ENCODE data around the gene ALG1L2.
A peak's percentile ranks its signal among the peaks of the same experiment; 100 is the strongest.
"Not testable (repeated sequence)": the region's sequence is repeated elsewhere in the genome, so short reads cannot be mapped to it uniquely, and the experiment has no call there.

The ALG1L2 gene, protein sequence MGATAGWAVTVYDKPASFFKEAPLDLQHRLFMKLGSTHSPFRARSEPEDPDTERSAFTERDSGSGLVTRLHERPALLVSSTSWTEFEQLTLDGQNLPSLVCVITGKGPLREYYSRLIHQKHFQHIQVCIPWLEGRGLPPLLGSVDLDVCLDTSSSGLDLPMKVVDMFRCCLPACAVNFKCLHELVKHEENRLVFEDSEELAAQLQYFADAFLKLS

GRCh38 chr3:130081351-130081881 lies at the start of gene ALG1L2:
ALG1L2 (plus strand) TSS chr3:130081831; CDS start chr3:130082017, 186 bp downstream.
- DNase-seq (ENCODE audit: low spot score): no peak

DNA sequence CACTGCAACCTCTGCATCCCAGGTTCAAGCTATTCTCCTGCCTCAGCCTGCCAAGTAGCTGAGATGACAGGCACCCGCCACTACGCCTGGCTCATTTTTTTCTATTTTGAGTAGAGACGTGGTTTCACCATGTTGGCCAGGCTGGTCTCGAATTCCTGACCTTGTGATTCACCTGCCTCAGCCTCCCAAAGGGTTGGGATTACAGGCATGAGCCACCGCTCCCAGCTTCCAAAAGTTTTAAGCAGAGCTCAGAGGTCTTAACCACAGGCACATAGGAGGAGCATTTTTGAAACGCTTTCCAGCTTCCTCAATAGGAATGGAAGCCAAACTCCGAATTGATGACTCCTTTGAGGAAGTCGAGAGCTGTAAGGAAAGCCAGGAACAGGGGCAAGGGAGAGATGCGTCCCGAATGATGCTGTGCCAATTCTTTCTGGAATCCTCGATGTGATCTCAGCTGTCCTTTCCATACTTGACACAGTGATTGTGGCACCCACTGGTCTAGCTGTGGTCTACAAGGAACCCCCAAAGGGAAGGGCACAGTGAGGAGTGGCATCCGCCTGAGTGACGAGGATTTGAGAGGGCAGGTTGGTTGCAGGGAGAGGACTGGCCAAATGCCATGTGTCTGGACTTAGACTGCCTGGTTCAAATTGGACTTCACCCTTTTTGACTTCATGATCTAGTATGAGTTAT lies 44.4 kb upstream of the ALG1L2 start:
- not testable (repeated sequence) for DNase-seq (ENCODE audit: low spot score)

DNA sequence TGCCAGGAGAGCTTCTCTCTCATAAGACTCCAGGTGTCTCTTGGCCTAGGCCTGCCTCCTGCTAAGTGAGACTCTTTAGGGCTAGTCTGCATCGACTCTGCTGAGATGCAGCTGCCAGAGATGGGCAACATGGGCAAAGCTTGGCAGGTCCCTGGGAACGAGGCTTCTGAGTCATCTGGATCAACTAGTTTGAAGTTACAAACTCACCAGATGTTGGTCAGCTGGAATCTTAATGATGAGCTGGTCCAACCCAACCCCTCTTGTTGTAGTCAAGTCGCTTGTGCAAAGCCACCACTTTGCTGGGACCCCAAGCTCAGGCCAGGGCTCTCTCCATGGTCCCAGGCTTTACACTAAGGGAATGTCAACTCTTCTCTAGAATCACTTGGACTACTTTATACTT lies 38.9 kb upstream of the ALG1L2 start:
- DNase-seq (ENCODE audit: low spot score): not testable (repeated sequence)

DNA sequence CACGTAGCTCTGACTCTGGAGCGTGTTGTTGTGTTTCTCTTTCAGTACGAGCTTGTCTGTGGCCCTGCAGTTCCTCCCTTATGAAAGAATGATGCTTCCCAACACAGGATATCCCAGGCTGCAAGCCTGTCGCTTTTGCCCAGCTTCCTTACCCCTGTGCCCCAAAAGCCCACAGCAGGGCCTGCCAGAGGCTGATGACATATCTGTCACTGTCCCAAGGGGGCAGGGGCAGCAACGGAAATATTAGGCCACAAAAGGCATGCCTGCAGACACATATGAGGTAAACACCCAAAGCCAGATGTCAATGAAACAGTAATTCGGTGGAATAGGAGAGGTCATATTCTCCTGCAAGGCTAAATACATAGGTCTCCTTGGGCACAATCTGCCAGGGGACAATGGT lies 38.0 kb upstream of the ALG1L2 start:
- DNase-seq (ENCODE audit: low spot score): not testable (repeated sequence)

- DNase-seq (ENCODE audit: low spot score): no peak
These were observed 37.3 kb upstream of the ALG1L2 start for GRCh38 chr3:130044370-130044769.

- no peak for DNase-seq (ENCODE audit: low spot score)
These were observed 32.9 kb upstream of the ALG1L2 start for GRCh38 chr3:130048726-130049125.

DNA sequence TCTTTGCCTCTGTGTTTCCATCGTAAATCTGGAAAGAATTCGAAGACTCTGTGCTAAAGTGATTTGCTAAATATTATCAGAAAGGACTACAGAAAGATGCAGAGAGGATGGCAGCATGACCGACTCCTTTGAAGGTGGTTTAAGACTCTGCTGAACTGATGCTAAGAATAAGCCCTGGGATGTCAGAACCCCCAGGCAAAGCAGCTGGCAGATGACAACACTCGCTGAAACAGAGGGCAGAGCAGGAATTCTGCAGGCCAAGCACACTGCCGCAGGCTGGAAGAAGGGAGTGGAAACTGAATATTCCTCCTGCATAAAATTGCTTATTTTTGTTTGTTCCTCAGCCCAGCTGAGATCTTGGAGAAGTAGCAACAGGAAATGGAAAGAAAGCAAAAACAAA lies 29.3 kb upstream of the ALG1L2 start:
- not testable (repeated sequence) for DNase-seq (ENCODE audit: low spot score)

- DNase-seq (ENCODE audit: low spot score): not testable (repeated sequence)
These were observed 28.7 kb upstream of the ALG1L2 start for GRCh38 chr3:130052965-130053364.

DNA sequence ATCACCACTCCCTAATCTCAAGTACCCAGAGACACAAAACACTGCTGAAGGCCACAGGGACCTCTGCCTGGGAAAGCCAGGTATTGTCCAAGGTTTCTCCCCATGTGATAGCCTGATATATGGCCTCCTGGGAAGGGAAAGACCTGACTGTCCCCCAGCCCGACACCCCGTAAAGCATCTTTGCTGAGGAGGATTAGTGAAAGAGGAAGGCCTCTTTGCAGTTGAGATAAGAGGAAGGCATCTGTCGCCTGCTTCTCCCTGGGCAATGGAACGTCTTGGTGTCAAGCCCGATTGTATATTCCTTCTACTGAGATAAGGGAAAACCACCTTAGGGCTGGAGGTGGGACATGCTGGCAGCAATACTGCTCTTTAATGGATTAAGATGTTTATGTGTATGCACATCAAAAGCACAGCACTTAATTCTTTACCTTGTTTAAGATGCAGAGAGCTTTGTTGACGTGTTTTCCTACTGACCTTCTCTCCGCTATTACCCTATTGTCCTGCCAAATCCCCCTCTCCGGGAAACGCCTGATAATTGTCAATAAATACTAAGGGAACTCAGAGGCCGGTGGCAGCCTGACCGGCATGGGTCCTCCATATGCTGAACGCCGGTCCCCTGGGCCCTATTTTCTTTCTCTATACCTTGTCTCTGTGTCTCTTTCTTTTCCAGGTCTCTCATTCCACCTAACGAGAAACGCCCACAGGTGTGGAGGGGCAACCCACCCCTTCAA lies 23.9 kb upstream of the ALG1L2 start:
- peak; percentile 22 for DNase-seq (ENCODE audit: low spot score)

GRCh38 chr3:130058267-130058657 lies 23.4 kb upstream of the ALG1L2 start:
- DNase-seq (ENCODE audit: low spot score): not testable (repeated sequence)

GRCh38 chr3:130058716-130059115 lies 22.9 kb upstream of the ALG1L2 start:
- not testable (repeated sequence) for DNase-seq (ENCODE audit: low spot score)

DNA sequence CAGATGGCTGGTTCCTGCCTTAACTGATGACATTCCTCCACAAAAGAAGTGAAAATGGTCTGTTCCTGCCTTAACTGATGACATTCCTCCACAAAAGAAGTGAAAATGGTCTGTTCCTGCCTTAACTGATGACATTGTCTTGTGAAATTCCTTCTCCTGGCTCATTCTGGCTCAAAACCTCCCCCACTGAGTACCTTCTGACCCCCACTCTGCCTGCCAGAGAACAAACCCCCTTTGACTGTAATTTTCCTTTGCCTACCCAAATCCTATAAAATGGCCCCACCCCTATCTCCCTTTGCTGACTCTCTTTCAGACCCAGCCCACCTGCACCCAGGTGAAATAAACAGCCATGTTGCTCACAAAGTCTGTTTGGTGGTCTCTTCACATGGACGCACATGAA lies 22.5 kb upstream of the ALG1L2 start:
- not testable (repeated sequence) for DNase-seq (ENCODE audit: low spot score)

DNA sequence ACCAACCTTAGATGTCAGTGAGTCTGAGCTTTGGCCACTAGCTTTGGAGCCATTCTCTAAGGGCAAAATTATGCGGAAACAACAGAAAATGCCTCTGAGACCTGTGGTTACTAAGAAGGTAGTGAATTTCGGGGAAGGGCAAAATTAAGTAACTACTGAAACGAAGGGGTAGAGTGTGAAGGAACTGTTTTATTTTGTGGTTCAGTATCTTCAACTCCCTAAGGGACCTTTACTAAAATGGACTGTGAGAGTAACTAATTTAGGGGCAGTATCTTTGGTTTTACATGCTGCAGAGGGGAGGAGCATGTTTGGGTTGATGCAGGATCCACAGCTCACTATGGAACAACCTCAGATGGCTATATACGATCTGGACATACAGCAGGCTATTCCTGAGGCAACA lies 8.0 kb upstream of the ALG1L2 start:
- DNase-seq (ENCODE audit: low spot score): no peak

DNA sequence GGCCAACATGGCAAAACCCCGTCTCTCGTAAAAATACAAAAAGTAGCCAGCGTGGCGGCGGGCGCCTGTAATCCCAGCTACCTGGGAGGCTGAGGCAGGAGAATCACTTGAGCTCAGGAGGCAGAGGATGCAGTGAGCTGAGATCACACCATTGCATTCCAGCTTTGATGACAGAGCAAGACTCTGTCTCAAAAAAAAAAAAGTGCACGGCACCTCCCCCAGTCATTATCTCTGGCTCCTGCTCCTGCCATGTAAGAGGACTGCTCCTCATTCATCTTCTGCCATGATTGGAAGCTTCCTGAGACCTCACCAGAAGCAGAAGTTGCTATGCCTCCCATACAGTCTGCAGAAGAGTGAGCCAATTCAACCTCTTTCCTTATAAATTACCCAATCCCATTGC lies 4.0 kb upstream of the ALG1L2 start:
- DNase-seq (ENCODE audit: low spot score): no peak

DNA sequence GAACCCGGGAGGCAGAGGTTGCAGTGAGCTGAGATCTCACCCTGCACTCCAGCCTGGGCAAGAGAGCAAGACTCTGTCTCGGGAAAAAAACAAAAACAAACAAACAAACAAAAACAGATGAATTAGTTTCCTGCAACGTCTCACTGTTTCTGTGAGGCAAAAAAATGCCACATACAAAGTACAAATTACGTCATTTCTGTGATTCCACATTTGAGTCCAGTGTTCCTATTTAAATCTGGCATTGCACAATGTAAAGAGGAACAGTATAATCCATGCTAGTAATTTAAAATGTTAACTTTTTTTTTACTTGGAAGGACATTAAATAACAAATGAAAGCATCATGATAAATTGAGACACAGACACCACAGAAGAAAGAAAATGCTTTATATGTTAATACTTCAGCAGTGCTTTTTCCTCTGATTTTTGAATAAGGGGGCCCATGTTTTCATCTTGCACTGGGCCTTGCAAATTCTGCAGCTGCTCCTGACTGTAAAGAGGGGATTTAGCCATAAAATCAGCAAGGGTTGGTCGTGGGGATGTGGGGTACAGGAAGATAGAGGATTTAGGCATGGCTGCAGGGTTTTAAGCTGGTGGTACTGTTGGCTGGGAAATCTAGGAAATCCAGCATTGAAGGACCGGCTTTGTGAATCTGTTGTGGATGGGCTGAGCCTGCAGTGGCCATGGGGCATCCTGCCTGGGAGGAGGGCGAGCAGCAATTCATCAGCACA lies 1.9 kb downstream of the ALG1L2 start:
- not testable (repeated sequence) for DNase-seq (ENCODE audit: low spot score)

DNA sequence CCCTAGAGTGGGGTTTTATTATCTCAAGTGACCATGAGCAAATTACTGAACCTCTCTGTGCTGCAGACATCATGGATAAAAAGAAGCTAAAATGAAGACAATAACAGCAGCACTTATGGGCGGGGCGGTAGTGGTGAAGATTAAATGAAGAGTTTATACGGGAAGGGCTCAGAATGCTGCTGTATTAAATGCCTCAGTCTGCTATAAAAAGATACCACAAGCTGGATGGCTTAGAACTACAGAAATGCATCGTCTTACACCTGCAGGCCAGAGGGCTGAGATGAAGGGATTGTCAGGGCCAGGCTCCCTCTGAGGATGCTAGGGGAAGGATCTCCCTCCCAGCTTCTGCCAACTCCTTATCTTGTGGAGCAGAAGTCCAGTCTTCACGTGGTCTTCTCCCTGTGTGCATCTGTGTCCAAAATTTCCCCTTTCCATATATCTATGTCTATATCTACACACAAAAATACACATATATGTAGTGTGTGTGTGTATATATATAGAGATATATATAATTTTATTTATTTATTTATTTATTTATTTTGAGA lies 2.9 kb downstream of the ALG1L2 start:
- no peak for DNase-seq (ENCODE audit: low spot score)

- no peak for DNase-seq (ENCODE audit: low spot score)
These were observed 4.2 kb downstream of the ALG1L2 start for GRCh38 chr3:130085881-130086280.

DNA sequence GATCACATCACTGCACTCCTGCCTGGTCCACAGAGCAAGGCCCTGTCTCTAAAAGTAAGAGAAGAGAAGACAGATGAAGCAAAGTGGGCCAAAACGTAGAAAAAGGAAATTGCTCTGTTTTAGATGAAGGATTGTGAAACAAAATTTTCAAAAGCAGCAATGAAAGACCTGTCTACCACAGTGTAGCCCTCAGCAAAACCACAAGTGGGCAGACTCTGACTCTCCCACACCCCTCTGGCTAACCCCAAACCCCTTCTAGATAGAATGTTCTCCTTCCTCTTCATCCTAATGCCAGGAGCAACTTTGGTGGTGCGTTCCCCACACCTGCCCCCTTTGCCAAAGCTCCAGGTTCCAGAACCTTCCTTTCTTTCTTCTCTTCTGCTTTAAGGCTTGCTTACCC lies 5.0 kb downstream of the ALG1L2 start:
- not testable (repeated sequence) for DNase-seq (ENCODE audit: low spot score)

- DNase-seq (ENCODE audit: low spot score): no peak
These were observed 6.4 kb downstream of the ALG1L2 start for GRCh38 chr3:130088061-130088460.

- not testable (repeated sequence) for DNase-seq (ENCODE audit: low spot score)
These were observed 9.1 kb downstream of the ALG1L2 start for GRCh38 chr3:130090681-130091080.

DNA sequence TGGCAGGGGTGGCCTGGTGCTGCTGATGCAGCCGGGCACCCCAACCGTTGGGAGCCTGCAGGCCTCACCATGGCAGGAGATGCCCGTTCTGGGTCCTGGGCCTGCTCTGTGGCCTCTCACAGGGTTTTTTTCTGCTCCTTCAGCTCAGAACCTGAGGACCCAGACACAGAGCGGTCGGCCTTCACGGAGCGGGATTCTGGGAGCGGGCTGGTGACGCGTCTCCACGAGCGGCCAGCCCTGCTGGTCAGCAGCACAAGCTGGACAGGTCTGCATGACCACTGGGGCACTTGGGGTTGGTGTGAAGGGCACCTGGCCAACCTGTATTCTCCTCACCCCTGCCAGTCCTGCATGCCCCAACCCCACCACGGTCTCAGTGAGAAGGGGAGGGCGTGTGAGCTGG lies 10.3 kb downstream of the ALG1L2 start:
- DNase-seq (ENCODE audit: low spot score): no peak

Data from D341Med (cell line).